Measurements from ENCODE around the gene POPDC3. TPM values are rescaled to one million over a fixed set of nuclear protein-coding genes. Genes with fewer than 3 reads are reported as not detected.

POPDC3 gene
- total RNA-seq, 2 donors from 2014 or later: 39.3 to 57.6 TPM

GRCh38 chr6:105136431-105137350 lies 43.1 kb downstream of the POPDC3 start:
- peak overlapping the region; percentile 94 to 98 for H3K27ac ChIP-seq
- peak overlapping the region; percentile 87 to 97 for H3K4me3 ChIP-seq
- no peaks in the 10 kb centered on the region for H3K4me1 ChIP-seq
- H3K9me3 ChIP-seq: no peaks in the 10 kb centered on the region
- H3K36me3 ChIP-seq: no peaks in the 10 kb centered on the region
- H3K27me3 ChIP-seq: no peaks in the 10 kb centered on the region
- DNase-seq (ENCODE audit: low spot score): peak; percentile 65
- TF ChIP-seq, protein P1, sequence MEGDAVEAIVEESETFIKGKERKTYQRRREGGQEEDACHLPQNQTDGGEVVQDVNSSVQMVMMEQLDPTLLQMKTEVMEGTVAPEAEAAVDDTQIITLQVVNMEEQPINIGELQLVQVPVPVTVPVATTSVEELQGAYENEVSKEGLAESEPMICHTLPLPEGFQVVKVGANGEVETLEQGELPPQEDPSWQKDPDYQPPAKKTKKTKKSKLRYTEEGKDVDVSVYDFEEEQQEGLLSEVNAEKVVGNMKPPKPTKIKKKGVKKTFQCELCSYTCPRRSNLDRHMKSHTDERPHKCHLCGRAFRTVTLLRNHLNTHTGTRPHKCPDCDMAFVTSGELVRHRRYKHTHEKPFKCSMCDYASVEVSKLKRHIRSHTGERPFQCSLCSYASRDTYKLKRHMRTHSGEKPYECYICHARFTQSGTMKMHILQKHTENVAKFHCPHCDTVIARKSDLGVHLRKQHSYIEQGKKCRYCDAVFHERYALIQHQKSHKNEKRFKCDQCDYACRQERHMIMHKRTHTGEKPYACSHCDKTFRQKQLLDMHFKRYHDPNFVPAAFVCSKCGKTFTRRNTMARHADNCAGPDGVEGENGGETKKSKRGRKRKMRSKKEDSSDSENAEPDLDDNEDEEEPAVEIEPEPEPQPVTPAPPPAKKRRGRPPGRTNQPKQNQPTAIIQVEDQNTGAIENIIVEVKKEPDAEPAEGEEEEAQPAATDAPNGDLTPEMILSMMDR (IDR thresholded peaks at IDR 0.05): peak in 1 of 2 donors; percentile 47

DNA sequence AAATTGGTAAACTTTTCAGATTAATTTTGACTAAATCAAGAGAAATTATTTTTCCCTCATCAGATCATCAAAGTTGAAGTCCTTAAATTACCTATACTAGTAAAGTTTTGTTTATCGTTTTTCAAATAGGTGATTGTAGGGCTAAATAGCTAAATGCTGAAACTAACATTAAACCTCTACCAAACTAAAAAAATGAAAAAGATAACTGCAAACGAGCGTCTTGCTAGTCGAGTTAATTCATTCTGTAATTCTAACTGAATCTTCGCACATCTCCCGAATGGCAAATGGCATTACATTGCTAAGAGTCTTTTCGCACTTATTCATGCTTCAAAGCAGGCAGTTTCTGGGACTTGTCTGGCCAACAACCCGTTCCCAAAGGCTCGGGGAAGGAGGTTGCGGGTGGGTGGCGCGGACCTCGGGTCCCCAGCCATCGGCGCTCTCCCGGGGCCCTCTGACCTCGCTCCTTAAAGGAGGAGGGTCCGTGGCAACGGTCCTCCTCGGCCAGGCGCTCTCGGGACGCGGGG lies 43.8 kb downstream of the POPDC3 start:
- no peak for DNase-seq (ENCODE audit: low spot score)
- peak overlapping the region; percentile 94 to 98 for H3K27ac ChIP-seq
- TF ChIP-seq, protein P1 (IDR thresholded peaks at IDR 0.05): no peak

DNA sequence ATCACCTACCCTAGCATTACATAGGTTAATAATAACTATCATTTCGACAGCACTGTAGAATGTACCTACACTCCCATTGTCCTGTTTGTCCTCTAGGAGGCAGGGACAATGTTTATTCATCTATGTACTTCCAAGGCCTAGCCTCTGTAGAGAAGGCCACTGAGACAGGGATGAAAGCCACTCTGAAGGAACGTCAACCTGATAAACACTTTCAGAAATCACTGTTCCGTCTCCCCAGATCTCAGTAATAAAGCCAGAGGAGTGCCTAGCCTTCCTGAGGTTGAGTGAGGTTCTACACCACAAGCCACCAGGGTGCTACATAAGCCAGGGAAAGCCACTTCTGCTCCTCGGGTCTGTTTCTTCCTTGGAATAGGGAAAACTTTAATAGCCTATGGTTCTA lies 44.8 kb downstream of the POPDC3 start:
- Histone ChIP-seq H3K9me3 (no peaks in the 10 kb centered on the region), H3K4me1 (no peaks in the 10 kb centered on the region), H3K27ac (peak overlapping the region; percentile 2 to 98), H3K4me3 (peak overlapping the region; percentile 4 to 87), H3K36me3 (no peaks in the 10 kb centered on the region), H3K27me3 (no peaks in the 10 kb centered on the region)
- DNase-seq (ENCODE audit: low spot score): no peak
- TF ChIP-seq, protein P1 (IDR thresholded peaks at IDR 0.05): peak in 1 of 2 donors; percentile 42

More for the DNA sequence above, 43.8 kb downstream of the POPDC3 start:
- H3K9me3 ChIP-seq: no peaks in the 10 kb centered on the region
- no peaks in the 10 kb centered on the region for H3K4me1 ChIP-seq
- H3K36me3 ChIP-seq: no peaks in the 10 kb centered on the region
- peak overlapping the region; percentile 87 to 97 for H3K4me3 ChIP-seq
- H3K27me3 ChIP-seq: no peaks in the 10 kb centered on the region

- no peak for DNase-seq (ENCODE audit: low spot score)
- no peaks in the 10 kb centered on the region for H3K27me3 ChIP-seq
- H3K9me3 ChIP-seq: no peaks in the 10 kb centered on the region
- TF ChIP-seq, protein P1 (IDR thresholded peaks at IDR 0.05): no peak
- peaks cover 42% of the 10 kb centered on the region for H3K36me3 ChIP-seq
- no peaks in the 10 kb centered on the region for H3K4me1 ChIP-seq
- H3K4me3 ChIP-seq: no peak overlapping the region
- no peak overlapping the region for H3K27ac ChIP-seq
Measured at GRCh38 chr6:105122717-105123116, 57.1 kb downstream of the POPDC3 start.

GRCh38 chr6:105121981-105122380 lies 57.8 kb downstream of the POPDC3 start:
- peaks cover 45% of the 10 kb centered on the region for H3K36me3 ChIP-seq
- H3K27ac ChIP-seq: no peak overlapping the region
- H3K9me3 ChIP-seq: no peaks in the 10 kb centered on the region
- H3K27me3 ChIP-seq: no peaks in the 10 kb centered on the region
- TF ChIP-seq, protein P1 (IDR thresholded peaks at IDR 0.05): no peak
- H3K4me1 ChIP-seq: no peaks in the 10 kb centered on the region
- no peak overlapping the region for H3K4me3 ChIP-seq
- no peak for DNase-seq (ENCODE audit: low spot score)

All from right atrium auricular region (tissue), 2 donors.